ENCODE results near the gene IL4R.

DNA sequence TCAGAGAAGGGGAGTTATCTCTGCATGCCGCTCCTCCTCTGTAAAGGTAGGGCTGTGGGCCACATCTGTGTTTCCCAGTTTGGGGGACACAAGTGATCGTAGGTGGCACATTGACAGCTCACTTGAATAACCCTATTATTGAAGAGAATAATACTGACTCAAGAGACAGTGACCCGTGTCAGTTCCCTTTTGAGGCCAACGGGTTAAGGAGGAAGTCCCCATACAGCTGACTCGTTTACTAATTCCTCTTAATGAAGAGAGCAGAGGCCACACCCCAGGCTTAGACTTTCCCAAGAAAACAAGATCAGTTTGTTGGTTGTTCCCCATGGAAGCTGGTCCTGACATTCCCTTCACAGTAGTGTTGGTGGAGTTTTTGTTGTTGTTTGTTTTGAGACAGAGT lies 33.0 kb downstream of the IL4R start:
- TF ChIP-seq CTCF (IDR thresholded peaks at IDR 0.05; ENCODE audit: low read depth, low read length) (no peak), MYC (IDR thresholded peaks at IDR 0.05; ENCODE audit: low read depth, low read length) (no peak), POLR2A (IDR thresholded peaks at IDR 0.05; ENCODE audit: extremely low read depth, insufficient read length) (no peak)
